SIG-M5 treated with dmso at 0.1 percent for 504 hours (cell line): Measurements from ENCODE around the gene PSPC1.
"Not testable (repeated sequence)": the region's sequence is repeated elsewhere in the genome, so short reads cannot be mapped to it uniquely, and the experiment has no call there.

Experiments
- DNase-seq: peaks from one replicate; lab custom pipeline; 2025; ENCODE audit not compliant: unreplicated experiment; lab: John Stamatoyannopoulos, UW

PSPC1 gene, protein sequence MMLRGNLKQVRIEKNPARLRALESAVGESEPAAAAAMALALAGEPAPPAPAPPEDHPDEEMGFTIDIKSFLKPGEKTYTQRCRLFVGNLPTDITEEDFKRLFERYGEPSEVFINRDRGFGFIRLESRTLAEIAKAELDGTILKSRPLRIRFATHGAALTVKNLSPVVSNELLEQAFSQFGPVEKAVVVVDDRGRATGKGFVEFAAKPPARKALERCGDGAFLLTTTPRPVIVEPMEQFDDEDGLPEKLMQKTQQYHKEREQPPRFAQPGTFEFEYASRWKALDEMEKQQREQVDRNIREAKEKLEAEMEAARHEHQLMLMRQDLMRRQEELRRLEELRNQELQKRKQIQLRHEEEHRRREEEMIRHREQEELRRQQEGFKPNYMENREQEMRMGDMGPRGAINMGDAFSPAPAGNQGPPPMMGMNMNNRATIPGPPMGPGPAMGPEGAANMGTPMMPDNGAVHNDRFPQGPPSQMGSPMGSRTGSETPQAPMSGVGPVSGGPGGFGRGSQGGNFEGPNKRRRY

DNA sequence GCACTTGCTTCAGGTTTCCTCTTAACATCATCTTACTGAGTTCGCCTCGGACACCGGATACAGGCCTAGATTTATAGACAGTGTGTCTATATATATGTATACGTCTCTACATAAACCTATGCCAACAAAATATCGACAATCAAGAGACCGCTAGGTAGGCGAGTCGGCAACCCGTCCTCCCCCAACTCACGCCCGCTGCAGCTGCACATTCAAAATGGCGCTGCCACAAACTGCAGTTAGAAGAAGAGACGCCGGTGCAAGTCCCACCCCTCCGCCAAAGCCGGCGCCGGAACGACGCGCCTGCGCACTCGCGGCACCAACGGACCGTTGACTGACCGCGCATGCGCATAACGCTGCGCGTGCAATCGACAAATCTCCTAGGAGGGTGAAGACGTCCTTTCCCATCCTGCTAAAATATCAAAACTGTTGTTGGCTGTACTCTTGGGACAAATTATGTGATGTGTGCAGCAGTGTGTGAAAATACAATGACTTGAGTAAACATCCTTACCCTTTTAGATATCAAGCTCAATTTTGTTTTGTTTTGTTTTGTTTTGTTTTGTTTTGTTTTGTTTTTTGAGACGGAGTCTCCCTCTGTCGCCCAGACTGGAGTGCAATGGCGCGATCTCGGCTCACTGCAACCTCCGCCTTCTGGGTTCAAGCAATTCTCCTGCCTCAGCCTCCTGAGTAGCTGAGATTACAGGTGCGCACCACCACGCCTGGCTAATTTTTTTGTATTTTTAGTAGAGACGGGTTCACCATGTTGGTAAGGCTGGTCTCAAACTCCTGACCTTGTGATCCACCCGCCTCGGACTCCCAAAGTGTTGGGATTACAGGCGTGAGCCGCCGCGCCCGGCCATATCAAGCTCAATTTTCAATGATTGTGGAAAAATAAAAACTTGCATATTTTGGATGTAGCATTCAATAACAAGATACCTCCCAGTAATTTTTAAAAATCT, at the start of gene PSPC1:
PSPC1 (minus strand) TSS at position 219 of the 956 bp plus-strand sequence; CDS start at position 31, 188 bp downstream.
- peak; percentile 97 for DNase-seq

DNA sequence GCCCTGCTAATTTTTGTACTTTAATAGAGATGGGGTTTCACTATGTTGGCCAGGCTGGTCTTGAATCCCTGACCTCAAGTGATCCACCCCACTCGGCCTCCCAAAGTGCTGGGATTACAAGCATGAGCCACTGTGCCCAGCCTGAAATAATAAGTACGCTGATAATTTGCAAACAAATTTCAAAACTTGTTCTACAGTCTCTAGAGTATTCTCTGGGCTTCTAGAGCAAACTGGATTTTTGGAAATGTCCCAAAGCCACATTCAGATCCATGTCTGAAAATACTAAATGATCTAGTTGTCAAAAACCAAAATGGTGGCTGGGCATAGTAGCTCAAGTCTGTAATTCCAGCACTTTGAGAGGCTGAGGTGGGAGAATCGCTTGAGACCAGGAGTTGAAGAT, 39.9 kb upstream of the PSPC1 start:
- DNase-seq = no peak

DNA sequence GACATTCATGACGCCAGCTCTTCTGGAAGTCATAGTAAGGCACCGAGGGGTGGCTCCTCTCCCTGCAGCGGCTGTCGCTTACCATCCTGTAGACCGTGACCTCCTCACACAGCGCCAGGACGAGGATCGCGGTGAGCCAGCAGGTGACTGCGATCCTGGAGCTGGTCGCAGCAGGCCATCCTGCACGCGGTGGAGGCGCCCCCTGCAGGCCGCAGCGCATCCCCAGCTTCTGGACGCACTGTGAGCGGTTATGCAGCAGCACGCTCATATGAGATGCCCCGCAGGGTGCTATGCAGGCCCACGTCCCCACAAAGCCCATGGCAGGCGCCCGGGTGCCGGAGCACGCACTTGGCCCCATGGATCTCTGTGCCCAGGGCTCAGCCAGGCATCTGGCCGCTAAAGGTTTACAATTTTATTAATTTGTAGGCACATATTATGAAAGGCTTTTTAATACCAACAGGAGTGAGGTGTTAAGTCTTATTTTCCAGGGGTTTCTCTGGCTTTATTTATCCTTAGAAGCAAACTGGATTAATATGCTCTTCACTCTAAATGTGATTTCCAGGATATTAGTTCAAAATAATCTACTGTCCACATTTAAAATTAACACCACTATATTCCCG, 35.6 kb upstream of the PSPC1 start:
- peak; percentile 24 for DNase-seq

DNA sequence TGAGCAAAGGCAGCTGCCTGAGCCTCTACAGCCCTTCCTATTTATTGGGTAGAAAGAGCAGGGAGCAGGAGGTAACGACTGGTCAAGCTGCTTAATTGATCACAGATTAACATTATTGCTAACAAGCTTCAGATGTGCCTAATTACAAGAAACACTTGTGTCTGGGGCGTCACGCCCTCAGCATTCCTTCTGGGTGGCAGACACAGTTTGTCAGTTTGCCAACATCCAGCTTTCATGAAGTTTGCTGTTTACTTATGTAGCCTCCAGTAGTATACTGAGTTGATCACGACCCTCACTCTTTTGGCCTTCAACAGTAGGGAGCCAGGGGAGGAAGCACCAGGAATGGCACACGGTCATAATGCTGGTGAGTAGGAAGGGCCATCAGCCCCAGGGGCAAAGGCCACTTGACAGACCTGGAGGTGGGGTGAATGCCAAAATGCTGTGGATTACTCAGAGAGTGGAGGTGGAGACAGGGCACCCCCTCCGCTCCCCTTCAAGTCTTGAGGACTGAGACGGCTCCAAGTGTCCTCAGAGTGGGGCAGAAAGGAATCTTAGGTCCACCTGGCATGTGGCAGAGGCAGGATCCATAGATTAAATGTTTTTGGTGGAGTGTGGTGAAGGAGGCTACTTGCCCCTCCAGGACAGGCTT, 34.9 kb upstream of the PSPC1 start:
- DNase-seq = no peak

GRCh38 chr13:19817106-19817505, 34.4 kb upstream of the PSPC1 start:
- DNase-seq = no peak

GRCh38 chr13:19815842-19816241, 33.1 kb upstream of the PSPC1 start:
- DNase-seq = not testable (repeated sequence)

- no peak for DNase-seq
Observed at GRCh38 chr13:19810996-19811881, 28.5 kb upstream of the PSPC1 start.

DNA sequence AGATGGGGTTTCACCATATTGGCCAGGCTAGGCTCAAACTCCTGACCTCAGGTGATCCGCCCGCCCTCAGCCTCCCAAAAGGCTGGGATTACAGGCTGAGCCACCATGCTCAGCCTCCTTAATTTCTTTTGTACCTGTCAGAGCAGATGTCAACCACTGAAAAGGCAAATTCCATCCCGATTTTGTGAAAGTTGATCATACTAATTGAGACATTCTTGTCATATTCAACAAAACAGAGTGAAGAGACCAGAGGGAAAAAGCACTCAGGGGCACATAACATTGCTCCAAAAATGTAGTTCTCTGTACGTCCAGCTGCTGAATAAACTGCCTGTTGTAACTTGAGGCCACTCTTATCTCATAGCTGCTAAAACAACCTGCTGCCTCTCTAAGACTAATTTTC, 27.4 kb upstream of the PSPC1 start:
- DNase-seq = no peak

GRCh38 chr13:19805765-19806164, 23.0 kb upstream of the PSPC1 start:
- DNase-seq = no peak

GRCh38 chr13:19795956-19796355, 13.2 kb upstream of the PSPC1 start:
- peak; percentile 43 for DNase-seq

DNA sequence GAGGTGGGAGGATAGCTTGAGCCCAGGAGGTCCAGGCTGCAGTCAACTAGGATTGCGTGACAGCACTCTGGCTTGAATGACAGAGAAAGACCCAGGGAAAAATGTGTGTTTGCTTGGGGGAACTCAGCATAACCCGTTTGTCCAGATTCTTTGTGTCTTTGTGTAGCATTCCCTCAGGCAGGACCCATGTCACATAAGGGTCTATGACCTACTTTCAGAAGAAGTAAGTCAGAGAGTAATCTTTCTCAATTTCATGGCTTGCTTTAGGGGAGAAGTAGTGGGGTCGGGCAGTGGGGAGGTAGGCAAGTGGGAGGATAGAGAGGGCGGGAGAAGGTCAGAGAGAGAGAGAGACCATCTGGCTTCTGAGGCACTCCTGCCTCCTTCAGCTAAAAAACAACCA, 11.9 kb upstream of the PSPC1 start:
- peak; percentile 86 for DNase-seq

DNA sequence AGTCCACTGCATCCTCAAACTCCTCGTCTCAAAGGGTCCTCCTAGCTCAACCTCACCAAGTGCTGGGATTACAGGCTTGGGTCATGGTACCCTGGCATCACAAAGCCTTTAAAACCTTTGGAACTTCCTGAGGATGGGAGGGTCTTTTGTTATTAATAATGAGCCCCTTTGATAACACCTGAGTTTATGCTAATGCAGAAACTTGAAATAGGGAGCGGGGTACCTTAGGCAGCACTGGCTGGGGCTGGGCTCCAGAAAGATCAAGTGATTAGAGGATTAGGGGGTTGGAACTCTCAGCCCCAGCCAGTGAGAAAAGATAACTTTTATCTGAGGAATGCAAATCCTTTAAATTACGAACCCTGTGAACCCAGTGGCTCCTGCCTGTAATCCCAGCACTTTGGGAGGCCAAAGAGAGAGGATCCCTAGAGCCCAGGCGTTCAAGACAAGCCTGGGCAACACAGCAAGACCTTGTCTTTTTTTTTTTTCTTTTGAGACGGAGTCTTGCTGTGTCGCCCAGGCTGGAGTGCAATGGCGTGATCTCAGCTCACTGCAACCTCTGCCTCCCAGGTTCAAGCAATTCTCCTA, 9.3 kb upstream of the PSPC1 start:
- DNase-seq = no peak

DNA sequence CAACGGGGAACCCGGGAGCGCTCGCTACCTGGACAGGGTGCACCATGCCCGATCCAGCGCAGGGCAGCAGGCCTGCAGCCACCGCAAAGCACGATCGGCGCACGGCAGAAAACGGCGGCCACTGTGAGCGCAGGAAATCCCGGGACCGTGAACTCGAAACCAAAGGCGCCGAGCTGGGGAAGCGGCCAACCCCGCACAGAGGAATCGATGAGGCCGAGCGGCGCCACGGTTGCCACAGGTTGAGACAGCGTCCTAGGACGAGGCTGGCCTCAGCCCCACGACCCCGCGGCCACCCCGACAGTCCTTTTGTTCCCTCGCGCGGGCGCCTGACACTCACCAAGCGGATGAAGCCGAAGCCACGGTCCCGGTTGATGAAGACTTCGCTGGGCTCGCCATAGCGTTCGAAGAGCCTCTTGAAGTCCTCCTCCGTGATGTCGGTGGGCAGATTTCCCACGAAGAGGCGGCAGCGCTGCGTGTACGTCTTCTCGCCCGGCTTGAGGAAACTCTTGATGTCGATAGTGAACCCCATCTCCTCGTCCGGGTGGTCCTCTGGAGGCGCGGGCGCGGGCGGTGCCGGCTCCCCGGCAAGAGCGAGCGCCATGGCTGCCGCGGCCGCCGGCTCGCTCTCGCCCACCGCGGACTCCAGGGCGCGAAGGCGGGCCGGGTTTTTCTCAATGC, 557 bp downstream of the PSPC1 start:
- peak; percentile 30 for DNase-seq

DNA sequence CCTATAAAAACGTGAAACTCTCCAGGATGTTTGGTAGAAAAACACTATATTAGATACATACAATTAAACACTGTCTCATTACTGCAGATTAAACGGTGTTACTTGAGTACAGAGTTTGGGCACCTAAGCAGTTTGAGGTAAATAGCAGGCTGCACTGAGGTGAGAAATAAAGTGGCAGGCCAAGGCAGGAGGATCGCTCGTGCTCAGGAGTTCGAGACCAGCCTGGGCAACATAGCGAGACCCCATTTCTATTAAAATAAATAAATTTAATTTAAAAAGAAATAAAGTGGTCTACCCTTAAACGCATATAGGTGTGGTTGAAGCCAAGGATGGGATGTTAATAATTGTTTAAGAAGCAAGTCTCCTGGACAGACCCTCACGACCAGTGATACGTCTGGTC, 1.2 kb downstream of the PSPC1 start:
- no peak for DNase-seq

GRCh38 chr13:19780753-19781418, 1.9 kb downstream of the PSPC1 start:
- DNase-seq = not testable (repeated sequence)

GRCh38 chr13:19772306-19772705, 10.4 kb downstream of the PSPC1 start:
- DNase-seq = no peak

DNA sequence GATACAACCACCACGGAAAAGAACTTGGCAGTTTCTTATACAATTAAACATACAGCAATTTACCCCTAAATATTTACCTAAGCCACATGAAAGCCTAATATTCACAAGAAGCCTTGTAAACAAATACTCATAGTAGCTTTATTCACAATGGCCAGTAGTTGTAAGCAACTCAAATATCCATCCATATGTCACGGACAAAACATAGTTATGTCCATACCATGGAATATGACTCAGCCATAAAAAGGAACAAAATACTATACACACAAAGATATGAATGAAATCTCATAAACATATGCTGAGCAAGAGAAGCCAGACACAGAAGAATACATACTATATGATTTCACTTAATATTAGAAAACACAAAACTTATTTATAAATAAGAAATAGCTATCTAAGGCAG, 12.9 kb downstream of the PSPC1 start:
- no peak for DNase-seq

- no peak for DNase-seq
Observed at GRCh38 chr13:19767966-19768365, 14.8 kb downstream of the PSPC1 start.
